H1 (cell line): ENCODE data around the gene POLL.

Experiments used
- EZH2 ChIP-seq: fragments of 200-600 bp; sonication (generic); IDR thresholded peaks from 2 replicates; pipeline ENCODE4 v1.7.1; 2012; ENCODE audit warnings: low read depth, mild to moderate bottlenecking, moderate library complexity, low read length, inconsistent platforms; ENCODE audit not compliant: severe bottlenecking
- POLR2AphosphoS5 ChIP-seq: IDR thresholded peaks from 2 replicates; pipeline ENCODE4 v1.6.1; 2011; ENCODE audit warnings: low read depth, low read length
- TF ChIP-seq, protein P1 (sequence below), 3 experiments: IDR thresholded peaks; 1 replicate in 2 of 3; 2 replicates in 1 of 3; pipeline versions ENCODE4 v1.5.1 to v1.6.1; 2011; ENCODE audit warnings: low read length in 3 of 3, mild to moderate bottlenecking in 3 of 3, inconsistent platforms in 2 of 3, low read depth in 1 of 3, moderate library complexity in 1 of 3; ENCODE audit not compliant: insufficient read depth in 1 of 3; ENCODE audit errors: control extremely low read depth in 1 of 3

GRCh38 chr10:101624526-101625102, 36.6 kb upstream of the POLL start:
- no peak for TF ChIP-seq POLR2AphosphoS5
- TF ChIP-seq, protein P1, sequence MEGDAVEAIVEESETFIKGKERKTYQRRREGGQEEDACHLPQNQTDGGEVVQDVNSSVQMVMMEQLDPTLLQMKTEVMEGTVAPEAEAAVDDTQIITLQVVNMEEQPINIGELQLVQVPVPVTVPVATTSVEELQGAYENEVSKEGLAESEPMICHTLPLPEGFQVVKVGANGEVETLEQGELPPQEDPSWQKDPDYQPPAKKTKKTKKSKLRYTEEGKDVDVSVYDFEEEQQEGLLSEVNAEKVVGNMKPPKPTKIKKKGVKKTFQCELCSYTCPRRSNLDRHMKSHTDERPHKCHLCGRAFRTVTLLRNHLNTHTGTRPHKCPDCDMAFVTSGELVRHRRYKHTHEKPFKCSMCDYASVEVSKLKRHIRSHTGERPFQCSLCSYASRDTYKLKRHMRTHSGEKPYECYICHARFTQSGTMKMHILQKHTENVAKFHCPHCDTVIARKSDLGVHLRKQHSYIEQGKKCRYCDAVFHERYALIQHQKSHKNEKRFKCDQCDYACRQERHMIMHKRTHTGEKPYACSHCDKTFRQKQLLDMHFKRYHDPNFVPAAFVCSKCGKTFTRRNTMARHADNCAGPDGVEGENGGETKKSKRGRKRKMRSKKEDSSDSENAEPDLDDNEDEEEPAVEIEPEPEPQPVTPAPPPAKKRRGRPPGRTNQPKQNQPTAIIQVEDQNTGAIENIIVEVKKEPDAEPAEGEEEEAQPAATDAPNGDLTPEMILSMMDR (IDR thresholded peaks at IDR 0.05; ENCODE audit: control extremely low read depth in 1 of 3, insufficient read depth in 1 of 3, low read depth in 1 of 3, low read length in 3 of 3), result no peak
- TF ChIP-seq EZH2, result no peak
